HG02885 (cell line): ENCODE results near the gene SBNO2.
"Not testable (repeated sequence)": the region's sequence is repeated elsewhere in the genome, so short reads cannot be mapped to it uniquely, and the experiment has no call there.

Experiments used
- ATAC-seq: cut with Tn5 transposase; IDR thresholded peaks from one replicate; pipeline ENCODE4 v1.9.1; 2021; ENCODE audit warnings: mild to moderate bottlenecking; ENCODE audit not compliant: unreplicated experiment, poor library complexity

Gene SBNO2

DNA sequence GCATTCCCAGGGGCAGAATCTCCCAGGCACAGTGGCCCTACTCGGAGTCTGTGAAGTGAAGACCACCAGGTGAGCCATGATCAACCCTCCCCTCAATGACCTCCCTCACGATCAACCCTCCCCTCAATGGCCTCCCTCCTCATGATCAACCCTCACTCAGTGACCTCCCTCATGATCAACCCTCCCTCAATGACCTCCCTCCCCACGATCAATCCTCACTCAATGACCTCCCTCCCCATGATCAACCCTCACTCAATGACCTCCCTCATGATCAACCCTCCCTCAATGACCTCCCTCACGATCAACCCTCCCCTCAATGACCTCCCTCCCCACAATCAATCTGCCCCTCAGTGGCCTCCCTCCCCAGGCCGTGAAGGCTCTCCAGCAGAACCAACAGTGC, 32.1 kb downstream of the SBNO2 start:
- ATAC-seq, result no peak

DNA sequence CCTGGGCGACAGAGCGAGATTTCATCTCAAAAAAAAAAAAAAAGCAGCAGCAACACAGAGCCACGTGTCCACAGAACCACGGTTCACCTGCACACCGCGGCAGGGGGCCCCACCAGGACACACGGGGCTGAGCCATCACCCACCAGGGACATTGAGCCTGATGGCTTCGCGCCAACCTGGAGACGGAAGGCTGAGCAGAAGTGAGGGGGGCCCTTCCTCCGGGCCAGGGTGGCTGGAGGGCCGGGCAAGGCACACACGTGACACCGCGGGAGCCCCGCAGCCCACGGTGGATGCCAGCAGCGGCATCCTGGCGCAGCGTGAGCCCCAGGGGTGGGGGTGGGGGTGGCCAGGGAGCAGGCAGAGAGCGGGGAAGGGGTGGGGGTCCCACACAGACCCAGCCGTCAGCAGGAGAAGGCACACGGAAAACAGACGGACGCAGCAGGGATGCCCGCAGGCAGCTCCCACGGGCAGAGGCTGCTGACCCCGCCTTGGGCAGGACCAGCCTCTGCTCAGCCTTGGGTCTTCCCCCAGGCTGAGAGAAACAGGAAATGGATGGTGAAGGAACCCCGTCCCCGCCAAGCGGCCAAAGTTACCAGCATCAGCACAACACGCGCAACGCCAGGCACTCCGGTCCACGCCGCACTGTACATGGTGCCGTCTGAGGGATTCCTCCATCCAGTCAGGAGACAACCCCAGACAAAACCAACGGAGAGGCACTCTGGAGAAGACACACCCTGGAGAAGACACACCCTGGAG, 33.6 kb downstream of the SBNO2 start:
- ATAC-seq, result no peak

DNA sequence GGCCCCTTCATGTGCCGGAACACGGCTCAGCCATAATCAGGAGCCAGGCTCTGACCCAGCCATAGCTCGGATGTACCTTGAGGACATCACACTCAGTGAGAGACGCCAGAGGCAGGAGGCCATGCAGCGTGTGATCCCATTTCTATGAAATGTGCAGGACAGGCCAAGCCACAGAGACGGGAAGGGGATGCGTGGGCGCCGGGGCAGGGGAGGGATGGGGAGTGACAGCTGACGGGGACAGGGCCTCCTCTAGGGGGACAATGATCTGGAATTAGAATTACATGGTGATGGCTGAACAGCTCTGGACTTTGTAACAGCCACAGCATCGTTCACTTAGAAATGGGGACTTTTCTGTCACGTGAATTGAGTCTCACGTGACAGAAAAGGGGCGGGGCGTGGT, 34.9 kb downstream of the SBNO2 start:
- ATAC-seq, result no peak

DNA sequence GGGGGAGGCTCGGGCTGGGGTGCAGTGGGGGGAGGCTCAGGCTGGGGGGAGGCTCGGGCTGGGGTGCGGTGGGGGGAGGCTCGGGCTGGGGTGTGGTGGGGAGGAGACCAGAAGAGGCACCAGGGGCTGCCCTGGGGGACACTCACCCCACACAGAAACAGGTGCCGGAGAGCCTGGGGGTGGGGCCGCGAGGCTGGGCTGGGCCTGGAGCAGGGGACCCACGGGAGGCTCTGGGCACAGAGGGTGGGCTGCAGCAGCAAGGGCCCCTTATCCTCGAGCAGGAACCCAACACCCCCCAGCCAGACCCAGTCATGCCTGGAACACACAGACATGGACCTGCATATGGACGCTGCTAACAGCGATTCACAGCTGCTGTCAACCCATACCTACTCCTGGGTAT, 35.9 kb downstream of the SBNO2 start:
- no peak for ATAC-seq

DNA sequence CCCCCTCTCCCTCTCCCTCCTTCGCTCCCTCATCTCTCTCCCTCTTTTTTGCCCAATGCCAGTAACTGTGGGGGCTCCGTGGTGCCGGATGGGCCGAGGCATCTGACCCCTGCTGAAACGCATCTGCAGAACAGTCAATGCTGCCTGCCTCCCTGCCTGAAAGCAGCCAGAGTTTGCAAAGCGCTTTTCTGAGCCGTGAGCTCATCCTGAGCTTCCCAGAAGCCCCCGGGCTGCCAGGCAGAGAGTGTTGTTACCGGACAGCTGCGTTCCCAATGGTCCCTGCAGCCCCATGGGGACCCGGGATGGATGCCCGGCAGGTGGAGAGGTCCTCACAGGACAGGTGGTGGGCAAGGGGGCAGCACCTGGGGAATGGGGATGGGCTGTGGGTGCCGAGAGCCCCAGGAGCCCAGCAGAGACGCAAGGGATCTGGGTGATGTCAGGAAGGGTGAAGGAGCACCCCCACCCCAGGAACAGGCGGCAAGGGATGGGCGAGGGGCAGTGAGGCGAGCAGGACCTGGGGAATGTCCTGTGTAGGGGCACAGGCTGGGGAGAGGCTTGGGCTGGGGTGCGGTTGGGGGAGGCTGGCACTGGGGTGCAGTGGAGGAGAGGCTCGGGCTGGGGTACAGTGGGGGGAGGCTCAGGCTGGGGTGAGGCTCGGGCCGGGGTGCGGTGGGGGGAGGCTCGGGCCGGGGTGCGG, 37.3 kb downstream of the SBNO2 start:
- ATAC-seq, result no peak

- ATAC-seq, result no peak
Observed at GRCh38 chr19:1136201-1136600, 37.9 kb downstream of the SBNO2 start.

DNA sequence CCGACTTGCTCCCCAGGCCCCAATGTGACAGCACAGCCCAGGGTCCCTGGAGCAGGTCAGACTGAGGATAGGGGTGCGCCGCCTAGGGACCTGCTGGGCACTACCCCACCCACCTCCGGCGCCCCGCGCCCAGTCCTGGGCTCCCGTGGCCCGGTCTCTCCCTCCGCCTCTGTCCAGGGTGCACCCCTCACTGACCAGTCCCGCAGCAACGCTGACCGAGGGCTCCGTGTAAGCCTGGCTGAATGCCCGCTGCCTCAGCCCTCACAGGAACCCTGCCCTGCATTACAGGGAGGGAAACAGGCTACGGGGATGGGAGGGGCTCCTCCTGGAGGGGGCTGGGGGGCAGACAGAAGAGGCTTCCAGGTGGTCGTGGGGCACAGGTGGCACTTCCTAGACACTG, 38.6 kb downstream of the SBNO2 start:
- ATAC-seq, result no peak

- ATAC-seq, result no peak
Observed at GRCh38 chr19:1134431-1134830, 39.6 kb downstream of the SBNO2 start.

GRCh38 chr19:1133471-1133929, 40.6 kb downstream of the SBNO2 start:
- peak; percentile 76 for ATAC-seq

DNA sequence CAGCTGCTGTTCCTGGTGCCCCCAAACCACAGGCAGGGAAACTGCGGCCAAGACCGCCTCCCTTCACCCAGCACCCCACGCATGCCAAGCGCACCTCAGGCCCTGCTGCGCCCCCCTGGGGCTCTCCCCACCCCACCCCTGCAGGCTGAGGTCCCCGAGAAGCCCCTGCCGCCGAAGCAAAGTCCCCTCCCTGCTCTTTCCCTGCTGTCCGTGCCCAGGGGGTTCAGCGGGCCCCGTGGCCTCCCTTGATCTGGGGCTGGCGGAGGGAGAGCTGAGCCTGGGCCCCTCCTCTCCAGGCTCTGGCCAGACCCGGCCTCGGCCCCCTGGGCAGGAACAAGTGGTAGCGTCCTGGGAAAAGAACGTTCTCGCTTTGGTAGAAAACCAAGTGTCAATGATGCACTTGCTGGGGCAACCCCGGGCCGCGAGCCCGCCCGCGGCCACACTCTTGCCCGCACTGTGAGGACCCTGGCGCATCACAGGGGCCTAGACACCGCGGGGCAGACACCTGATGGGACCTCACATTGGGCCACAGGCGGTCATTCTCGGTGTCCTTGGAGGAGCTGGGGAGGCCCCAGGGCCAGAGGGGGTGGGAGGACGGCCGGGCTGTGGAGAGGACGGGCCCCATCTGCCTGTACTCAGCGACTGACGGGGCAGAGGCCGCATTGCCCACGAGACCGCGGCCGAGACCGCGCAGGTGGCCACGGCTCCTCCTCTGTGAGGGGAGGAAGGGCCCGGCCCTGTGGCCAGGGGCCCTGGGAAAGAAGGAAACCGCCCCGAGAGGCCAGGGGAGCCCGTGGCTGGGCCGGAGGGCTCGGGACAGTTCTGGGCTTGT, 41.3 kb downstream of the SBNO2 start:
- ATAC-seq, result peak; percentile 7

- peak; percentile 46 for ATAC-seq
Observed at GRCh38 chr19:1131718-1132551, 42.1 kb downstream of the SBNO2 start.

- no peak for ATAC-seq
Observed at GRCh38 chr19:1130771-1131717, 43.0 kb downstream of the SBNO2 start.

DNA sequence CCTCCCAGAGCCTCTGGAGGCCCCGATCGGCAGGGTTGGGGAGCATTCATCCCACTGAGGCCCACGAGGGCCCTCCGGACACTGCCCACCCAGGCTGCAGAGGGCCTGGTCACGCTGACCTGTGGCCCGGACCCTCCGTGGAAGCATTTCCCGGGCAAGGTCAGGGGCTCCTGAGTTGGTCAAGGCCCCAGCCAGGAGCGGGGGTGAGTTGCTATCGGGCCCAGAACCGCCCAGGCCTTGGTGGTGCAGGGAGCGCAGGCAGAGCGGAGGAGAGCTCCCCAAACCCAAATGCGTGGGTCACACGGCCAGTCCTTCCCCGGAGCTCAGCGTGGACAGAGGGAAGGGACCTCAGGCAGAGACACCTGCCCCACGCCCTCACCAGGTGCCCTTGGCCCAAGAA, 44.5 kb downstream of the SBNO2 start:
- ATAC-seq, result no peak

GRCh38 chr19:1129084-1129483, 45.0 kb downstream of the SBNO2 start:
- ATAC-seq, result not testable (repeated sequence)

DNA sequence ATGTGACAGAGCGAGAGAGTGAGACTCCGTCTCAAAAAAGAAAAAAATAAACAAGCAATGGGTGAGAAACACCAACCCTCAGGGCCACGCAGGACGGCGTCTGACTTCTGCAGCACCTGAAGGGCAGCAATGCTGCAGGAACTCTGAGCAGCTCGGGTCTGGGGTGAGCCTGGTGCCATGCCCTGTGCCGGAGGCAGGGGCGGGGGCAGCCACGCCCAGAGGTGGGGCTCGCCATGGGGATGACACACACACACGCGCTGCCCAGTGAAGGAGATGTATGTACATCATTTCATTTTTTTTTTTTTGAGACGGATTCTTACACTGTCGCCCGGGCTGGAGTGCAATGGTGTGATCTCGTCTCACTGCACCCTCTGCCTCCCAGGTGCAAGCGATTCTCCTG, 46.0 kb downstream of the SBNO2 start:
- ATAC-seq, result no peak

DNA sequence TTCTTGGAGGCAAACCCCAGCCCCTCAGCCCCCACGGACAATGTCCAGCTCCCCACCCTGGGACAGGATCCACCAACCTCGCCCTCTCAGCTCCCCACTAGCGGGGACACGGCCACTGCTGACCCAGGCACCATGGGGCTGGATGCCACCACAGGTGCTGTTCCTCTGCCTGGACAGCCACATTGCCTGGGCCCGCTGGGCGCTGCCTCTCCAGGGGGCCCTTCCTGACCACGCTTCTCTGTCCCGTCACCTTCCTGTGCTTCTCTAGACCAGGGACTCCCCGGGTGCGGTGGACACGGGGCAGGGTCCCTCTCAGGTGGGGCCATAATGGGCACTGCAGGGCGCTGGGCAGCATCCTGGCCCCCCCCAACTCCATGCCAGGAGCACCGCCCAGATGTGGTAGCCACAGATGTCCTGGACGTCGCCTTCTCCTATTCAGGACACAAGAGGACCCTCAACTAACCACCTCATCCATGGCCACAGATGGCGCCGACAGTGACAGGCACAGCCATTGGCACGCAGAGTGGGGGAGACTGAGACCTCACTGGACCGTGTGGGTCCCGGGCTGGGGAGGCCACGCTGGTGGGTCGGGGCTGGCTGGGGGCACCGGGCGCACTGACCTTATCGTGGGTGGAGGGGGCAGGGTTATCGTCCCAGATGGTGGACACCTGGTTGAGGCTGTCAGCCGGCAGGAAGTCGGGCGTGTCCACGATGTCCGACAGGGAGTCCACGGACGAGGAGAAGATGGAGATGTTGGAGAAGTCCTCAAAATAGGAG, 46.9 kb downstream of the SBNO2 start:
- ATAC-seq, result no peak

- no peak for ATAC-seq
Observed at GRCh38 chr19:1125601-1126467, 48.2 kb downstream of the SBNO2 start.
